HG03103 (cell line): ENCODE data around the gene PPL.
"Not testable (repeated sequence)": the region's sequence is repeated elsewhere in the genome, so short reads cannot be mapped to it uniquely, and the experiment has no call there.

Experiments
- ATAC-seq: cut with Tn5 transposase; IDR thresholded peaks from one replicate; pipeline ENCODE4 v1.9.1; 2021; ENCODE audit warnings: low read depth; ENCODE audit not compliant: unreplicated experiment

PPL gene

DNA sequence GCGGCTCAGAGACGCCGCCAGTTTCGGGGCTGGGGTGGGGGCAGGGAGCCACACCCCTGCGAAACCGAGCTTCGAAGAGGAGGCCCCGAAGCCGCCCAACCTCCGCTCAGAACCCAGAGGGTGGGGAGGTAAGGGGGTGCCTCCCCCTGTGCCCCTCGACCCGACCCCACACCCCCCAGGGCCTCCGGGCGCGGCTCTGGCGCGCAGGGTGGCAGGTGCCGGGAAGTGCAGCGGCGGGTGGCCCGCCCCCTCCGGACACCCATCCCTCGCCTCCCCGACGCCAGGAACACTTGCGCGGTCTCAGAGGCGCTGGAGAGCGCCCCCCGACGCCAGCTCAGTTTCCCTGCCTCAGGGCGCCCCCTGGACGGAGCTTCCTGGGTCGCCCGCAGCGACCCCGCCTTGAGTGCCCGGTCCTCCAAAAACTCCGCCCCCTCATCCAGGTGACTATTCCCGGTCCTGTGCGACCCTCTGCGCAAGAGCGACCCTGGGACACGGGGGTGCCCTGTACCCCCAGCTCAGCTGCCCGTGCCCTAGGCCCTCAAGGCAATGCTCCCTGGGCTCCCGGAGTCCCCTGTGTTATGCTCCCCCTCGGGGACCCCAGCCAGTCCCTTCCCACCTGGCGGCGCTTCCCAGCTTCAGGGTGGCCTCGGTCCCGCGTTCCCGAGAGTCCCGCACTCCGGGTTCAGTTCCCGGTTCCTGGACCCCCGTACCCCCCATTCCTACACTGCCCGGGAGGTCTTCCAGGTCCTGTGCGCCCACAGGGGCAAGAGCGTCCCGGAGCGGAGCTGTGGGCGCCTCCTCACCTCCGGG, 562 bp downstream of the PPL start:
- ATAC-seq, result no peak

DNA sequence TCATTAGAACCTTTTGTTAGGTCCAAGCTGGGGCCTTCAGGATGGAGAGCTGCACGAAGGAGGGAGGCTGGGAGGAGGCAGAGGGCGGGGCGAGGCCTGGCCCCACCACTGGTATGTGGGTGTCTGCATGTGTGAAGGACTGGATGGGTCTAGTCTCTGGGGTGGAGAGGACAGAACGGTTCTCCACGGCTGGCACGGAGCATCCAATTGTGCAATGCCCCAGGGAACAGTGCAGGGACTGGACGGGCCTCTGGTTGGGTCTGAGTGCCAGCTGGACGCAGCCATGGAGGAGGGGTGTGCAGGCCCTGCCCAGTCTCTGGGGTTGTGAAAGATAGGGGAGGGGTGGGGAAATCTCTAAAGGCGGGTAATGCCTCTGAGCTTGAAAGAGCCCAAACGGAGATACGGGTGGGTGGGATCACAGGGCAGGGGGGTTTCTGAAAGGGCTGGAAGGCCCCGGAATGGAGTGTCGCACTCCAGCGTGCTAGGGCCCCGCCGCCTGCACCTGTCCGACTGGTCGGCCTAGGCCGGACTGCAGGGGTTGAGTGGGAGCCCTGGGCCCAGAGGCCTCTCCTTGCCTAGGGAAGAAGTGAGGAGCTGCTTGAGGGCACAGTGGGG, 1.6 kb downstream of the PPL start:
- no peak for ATAC-seq

- no peak for ATAC-seq
Measured at GRCh38 chr16:4934591-4934990, 2.4 kb downstream of the PPL start.

GRCh38 chr16:4933871-4934395, 3.0 kb downstream of the PPL start:
- no peak for ATAC-seq

- no peak for ATAC-seq
Measured at GRCh38 chr16:4933433-4933832, 3.5 kb downstream of the PPL start.

GRCh38 chr16:4931381-4931780, 5.6 kb downstream of the PPL start:
- ATAC-seq, result no peak

- ATAC-seq, result not testable (repeated sequence)
Measured at GRCh38 chr16:4929619-4930018, 7.3 kb downstream of the PPL start.

GRCh38 chr16:4928227-4928626, 8.7 kb downstream of the PPL start:
- ATAC-seq, result no peak

DNA sequence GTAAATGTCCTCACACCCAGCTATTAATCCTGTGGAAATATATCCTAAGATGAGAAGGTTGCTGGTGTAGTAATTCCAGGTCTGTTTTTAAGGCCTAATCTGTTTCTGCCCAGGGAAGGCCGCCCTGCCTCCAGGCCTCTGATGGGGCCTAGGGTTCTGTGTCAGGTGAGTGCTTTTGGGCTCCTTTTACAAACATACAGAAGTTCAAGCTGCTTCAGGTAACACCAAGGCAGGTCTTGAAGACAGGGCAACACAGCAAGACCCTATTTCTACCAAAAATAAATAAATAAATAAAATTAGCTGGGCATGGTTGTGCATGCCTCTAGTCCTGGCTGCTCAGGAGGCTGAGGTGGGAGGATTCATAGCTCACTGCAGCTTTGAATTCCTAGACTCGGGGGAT, 9.3 kb downstream of the PPL start:
- ATAC-seq, result no peak

- no peak for ATAC-seq
Measured at GRCh38 chr16:4926928-4927327, 10.0 kb downstream of the PPL start.

DNA sequence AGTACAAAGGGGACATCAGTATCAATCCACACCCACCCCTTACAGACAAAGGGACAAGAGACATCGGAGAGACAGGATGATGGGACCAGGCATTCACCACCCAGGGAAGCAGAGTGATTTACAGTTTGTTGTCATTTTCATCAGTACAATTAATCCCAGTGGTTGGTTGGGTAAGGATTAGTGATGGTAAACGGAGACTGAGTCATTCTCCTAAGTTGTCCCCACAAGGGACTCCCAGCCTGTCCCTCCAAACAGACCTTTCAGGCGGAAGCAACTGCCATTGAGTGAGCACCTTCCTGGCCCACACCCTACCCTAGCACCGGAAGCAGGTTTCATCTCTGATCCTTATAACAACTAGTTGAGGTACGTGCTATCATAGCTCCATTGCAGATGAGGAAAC, 11.2 kb downstream of the PPL start:
- ATAC-seq, result no peak

DNA sequence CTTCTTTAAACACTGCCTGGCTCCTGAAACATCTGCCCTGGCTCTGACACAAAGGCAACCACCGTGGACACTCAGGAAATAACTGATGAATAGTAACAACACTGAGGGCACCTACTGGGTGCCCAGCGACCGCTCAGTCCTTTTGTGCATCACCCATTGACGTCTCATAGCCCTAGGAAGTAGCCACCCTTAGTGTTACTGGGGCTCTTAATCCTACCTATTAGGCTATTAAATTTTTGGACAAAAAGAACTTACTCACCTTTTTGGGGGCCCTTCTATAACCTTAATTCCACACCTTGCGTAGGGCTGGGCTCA, 11.7 kb downstream of the PPL start:
- ATAC-seq, result no peak

GRCh38 chr16:4924593-4925292, 12.2 kb downstream of the PPL start:
- ATAC-seq, result no peak

DNA sequence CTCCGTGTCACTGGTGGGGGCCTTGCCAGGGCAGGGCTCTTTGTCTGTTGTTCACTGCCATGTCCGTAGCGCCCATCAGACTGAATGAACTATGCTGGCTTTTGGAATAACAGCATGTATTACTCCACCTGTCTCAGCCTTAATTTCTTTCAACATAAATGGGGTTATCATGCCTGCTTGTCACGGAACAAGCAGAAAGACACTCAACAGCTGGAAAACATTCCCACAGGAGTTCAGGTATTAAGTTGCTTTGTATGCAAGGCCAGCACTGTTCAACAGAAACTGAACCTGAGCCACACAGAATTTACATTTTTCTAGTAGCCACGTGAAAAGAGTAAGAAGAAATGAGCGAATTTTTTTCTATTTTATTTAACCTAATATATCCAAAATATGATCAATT, 13.1 kb downstream of the PPL start:
- no peak for ATAC-seq

GRCh38 chr16:4922721-4923342, 14.1 kb downstream of the PPL start:
- ATAC-seq, result no peak

GRCh38 chr16:4920826-4921225, 16.1 kb downstream of the PPL start:
- ATAC-seq, result no peak

- no peak for ATAC-seq
Measured at GRCh38 chr16:4918781-4919251, 18.1 kb downstream of the PPL start.

GRCh38 chr16:4917117-4917516, 19.8 kb downstream of the PPL start:
- ATAC-seq, result no peak

- ATAC-seq, result no peak
Measured at GRCh38 chr16:4915226-4915761, 21.7 kb downstream of the PPL start.

- ATAC-seq, result no peak
Measured at GRCh38 chr16:4914528-4915225, 22.3 kb downstream of the PPL start.
